Measurements from ENCODE around the gene CLCN2.

CLCN2 gene

DNA sequence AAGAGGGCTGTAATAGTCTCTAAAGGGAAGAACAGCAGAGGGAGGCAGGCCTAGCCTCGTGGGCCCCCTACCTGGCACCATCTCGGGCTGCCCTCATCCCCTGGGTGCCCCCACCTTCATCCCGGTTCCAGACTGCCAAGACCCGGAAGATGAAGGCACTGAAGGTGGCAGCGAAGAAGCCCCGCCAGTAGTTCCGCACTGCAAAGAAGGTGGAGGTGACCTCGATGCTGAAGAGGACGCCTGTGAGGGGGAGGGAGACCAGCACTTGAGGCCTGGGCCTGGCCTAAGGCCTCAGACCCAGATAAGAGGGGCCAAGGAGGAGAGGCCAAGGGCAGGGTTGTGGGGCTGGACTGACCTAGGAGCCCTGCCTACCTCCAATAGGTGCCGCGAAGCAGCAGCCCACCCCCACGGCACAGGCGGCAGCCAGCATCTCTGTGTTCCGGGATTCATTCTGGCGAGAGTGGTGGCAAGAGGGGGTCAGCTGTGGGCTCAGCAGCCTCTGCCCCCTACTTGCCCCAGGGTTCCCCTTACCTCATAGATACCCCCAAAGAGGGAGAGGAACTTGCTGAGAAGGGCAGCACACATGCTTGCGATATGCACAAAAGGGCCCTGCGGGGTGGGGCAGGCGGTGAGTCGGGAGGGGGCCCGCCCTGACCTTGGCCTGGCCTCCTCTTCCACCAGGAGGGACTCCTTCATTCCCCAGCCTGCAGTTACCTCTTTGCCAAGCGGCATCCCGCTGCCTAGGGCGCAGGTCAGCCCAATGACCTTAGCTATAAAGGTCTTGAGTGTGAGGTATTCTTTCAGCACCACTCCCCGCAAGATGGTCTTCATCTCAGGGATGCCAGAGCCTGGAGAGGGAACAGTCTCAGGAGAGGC is 3.9 kb downstream of the CLCN2 start:
- TF ChIP-seq, protein P1, sequence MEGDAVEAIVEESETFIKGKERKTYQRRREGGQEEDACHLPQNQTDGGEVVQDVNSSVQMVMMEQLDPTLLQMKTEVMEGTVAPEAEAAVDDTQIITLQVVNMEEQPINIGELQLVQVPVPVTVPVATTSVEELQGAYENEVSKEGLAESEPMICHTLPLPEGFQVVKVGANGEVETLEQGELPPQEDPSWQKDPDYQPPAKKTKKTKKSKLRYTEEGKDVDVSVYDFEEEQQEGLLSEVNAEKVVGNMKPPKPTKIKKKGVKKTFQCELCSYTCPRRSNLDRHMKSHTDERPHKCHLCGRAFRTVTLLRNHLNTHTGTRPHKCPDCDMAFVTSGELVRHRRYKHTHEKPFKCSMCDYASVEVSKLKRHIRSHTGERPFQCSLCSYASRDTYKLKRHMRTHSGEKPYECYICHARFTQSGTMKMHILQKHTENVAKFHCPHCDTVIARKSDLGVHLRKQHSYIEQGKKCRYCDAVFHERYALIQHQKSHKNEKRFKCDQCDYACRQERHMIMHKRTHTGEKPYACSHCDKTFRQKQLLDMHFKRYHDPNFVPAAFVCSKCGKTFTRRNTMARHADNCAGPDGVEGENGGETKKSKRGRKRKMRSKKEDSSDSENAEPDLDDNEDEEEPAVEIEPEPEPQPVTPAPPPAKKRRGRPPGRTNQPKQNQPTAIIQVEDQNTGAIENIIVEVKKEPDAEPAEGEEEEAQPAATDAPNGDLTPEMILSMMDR (IDR thresholded peaks at IDR 0.05; ENCODE audit: control insufficient read depth, insufficient read depth, low read depth, low read length, missing control alignments): no peak
- no peak for DNase-seq (ENCODE audit: low read depth)
- no peak overlapping the region for H3K4me3 ChIP-seq (ENCODE audit: control insufficient read depth, low read depth, low read length)

DNA sequence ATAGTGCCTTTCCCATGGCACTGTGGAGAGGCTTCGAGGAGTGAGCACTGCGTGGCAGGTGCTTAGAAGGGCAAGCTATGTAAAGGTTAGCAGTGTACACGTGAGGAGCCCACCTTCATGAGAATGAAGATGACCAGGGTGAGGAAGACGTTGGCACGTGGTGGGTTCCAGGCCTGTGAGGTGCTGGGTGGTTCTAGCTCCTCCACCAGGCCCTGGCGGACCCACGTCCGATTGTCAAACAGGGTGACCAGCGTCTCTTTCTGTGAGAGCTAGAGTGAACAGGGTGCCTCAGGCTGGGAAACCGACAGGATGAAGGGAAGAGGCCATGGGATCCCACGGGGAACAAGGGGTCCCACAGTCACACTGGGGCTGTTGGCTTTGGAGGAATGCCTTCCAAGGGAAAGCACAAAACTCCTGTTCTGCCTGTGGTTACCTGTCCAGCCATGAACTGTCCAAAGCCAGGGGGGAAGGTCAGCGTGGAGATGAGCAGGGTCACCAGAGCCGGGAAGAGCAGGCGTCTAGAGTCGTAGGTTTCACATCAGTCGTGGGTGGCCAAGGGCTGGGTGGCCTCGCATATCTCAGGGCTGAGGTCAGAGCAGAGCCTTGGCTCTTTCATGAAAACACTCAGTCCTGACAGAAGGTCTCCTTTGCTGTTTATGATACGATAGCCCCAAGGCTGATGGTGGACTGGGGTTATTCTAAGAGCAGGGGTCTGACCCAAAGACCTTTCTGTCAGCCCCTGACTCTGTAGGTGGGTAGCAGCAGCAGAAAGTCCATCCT is 6.0 kb downstream of the CLCN2 start:
- H3K4me3 ChIP-seq (ENCODE audit: control insufficient read depth, low read depth, low read length): no peak overlapping the region
- TF ChIP-seq, protein P1 (IDR thresholded peaks at IDR 0.05; ENCODE audit: control insufficient read depth, insufficient read depth, low read depth, low read length, missing control alignments): no peak
- no peak for DNase-seq (ENCODE audit: low read depth)

DNA sequence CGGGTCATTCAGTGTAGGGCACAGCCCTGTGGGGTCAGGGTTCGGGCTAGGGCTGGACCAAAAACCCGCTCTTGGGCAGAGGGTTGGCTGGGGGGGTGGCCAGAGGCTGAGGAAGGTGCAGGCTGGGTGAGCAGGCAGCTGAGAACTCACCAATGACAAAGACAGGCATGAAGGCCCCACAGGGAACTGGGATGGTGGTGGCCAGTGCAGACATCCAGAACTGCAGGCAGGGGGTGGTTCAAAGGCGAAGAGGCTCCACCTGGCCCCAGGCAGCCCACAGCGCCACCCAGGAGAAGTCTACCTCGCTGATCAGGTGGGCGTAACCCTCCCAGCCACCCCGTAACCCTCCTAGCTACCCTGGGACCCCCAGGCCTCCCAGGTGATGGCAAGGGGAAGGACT is 6.7 kb downstream of the CLCN2 start:
- no peak overlapping the region for H3K4me3 ChIP-seq (ENCODE audit: control insufficient read depth, low read depth, low read length)
- no peak for DNase-seq (ENCODE audit: low read depth)
- TF ChIP-seq, protein P1 (IDR thresholded peaks at IDR 0.05; ENCODE audit: control insufficient read depth, insufficient read depth, low read depth, low read length, missing control alignments): no peak

DNA sequence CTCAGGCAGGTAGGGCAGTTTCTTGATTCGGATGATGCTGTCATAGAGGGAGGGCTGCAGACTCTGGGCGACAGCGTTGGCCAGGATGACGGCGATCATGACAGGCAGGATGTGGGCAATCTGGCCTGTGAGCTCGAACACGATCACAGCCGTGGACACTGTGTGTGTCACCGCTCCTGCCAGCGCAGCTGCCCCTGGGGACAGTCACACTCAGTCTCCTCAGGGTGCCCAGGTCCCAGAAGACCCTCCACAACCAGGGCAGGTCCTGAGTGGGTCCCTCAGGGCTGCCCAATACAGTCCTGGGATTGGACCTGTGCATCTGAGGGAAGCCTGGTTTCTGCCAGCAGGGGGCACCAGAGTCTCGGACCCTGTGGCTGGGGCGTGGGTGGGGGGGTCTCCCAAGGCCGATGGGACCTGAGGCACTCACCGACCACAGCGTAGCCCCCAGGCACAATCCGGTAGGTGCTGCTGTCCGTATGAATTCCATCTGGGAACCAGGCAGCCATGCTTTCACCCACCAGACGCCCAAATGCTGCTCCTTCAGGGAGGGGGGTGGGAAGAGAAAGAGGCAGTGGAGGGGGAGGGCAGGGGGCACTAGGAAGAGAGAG is 7.2 kb downstream of the CLCN2 start:
- no peak overlapping the region for H3K4me3 ChIP-seq (ENCODE audit: control insufficient read depth, low read depth, low read length)
- DNase-seq (ENCODE audit: low read depth): no peak
- TF ChIP-seq, protein P1 (IDR thresholded peaks at IDR 0.05; ENCODE audit: control insufficient read depth, insufficient read depth, low read depth, low read length, missing control alignments): peak; percentile 81

DNA sequence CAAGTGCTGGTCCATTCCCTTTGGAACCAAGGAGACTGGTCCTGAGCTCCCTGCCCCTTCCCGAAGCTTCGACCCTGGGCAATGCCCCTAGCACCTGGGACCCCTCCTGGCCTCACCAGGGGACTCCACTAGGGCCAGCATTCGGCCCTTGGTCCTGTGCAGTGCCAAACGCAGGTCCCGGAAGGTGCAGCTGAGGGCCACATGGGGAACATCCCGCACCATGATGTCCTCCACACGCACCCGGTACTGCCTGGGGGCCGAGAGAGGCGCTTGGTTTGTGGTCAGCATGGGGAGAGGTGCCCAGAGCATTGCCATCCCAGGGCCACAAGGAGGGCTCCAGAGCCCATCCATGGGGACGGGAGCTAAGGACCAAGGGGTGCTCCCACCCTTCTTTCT is 7.9 kb downstream of the CLCN2 start:
- DNase-seq (ENCODE audit: low read depth): no peak
- TF ChIP-seq, protein P1 (IDR thresholded peaks at IDR 0.05; ENCODE audit: control insufficient read depth, insufficient read depth, low read depth, low read length, missing control alignments): no peak
- H3K4me3 ChIP-seq (ENCODE audit: control insufficient read depth, low read depth, low read length): no peak overlapping the region

DNA sequence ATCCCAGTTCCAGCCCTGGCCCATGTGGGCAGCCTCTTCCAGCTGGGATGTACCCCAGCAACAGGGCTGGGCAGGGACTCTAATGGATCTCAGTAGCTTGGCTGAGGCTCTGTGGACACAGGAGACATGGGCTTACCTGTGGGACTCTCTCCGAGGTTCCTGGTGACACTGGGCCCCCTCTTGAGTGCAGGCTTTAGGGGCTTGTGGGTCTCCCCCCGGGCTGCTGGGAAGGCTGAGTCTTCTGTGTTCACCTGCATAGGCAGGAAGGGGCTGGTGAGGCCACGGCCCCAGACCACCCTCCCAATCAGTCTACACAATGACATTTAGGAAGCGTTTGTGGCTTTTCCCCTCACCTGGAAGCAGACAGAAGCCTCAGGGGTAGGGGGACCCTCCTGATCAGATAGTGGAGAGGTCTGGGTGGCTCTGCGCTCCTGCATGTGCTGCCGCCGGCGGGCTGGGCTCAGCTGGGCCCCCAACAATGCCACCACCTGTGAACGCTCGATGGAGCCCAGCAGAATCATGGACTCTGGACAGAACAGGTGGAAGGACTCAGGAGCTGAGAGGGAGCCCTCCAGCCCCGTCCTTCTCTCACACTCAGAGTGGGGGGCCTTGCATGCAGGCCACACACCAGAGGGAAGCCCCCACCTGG is 8.4 kb downstream of the CLCN2 start:
- TF ChIP-seq, protein P1 (IDR thresholded peaks at IDR 0.05; ENCODE audit: control insufficient read depth, insufficient read depth, low read depth, low read length, missing control alignments): no peak
- no peak for DNase-seq (ENCODE audit: low read depth)
- no peak overlapping the region for H3K4me3 ChIP-seq (ENCODE audit: control insufficient read depth, low read depth, low read length)
